Aorta (tissue), 5 donors: Measurements from ENCODE around the gene KMT5C. TPM values are rescaled to one million over a fixed set of nuclear protein-coding genes. Genes with fewer than 3 reads are reported as not detected.

ENCODE experiments used
- ATAC-seq: fragments of 200-7000 bp; cut with Tn5 transposase; one replicate; pipeline ENCODE4 v1.9.1; 2022; ENCODE audit warnings: moderate library complexity; ENCODE audit not compliant: low FRiP score
- DNase-seq, 2 donors: peaks; one replicate each; pipeline ENCODE4 v3.0.0-alpha.2; 2020
- H3K27ac ChIP-seq, 2 donors: one replicate each; pipeline ENCODE4 v1.5.1; 2013; ENCODE audit warnings: low read length in 2 of 2, mild to moderate bottlenecking in 2 of 2, moderate library complexity in 2 of 2, control low read depth in 1 of 2, inconsistent platforms in 1 of 2, low read depth in 1 of 2
- H3K27me3 ChIP-seq, 2 donors: one replicate each; pipeline ENCODE4 v1.6.1; 2013; ENCODE audit warnings: control low read depth in 1 of 2, low read length in 1 of 2, mild to moderate bottlenecking in 1 of 2, moderate library complexity in 1 of 2; ENCODE audit not compliant: insufficient read depth in 2 of 2, control insufficient read depth in 1 of 2
- H3K36me3 ChIP-seq, 2 donors: one replicate each; pipeline ENCODE4 v1.6.1; 2013; ENCODE audit warnings: control low read depth in 1 of 2, low read length in 1 of 2, mild to moderate bottlenecking in 1 of 2; ENCODE audit not compliant: insufficient read depth in 2 of 2, control insufficient read depth in 1 of 2
- H3K4me1 ChIP-seq, 2 donors: one replicate each; pipeline ENCODE4 v1.6.1; 2013; ENCODE audit warnings: low read length in 2 of 2, control low read depth in 1 of 2, mild to moderate bottlenecking in 1 of 2, moderate library complexity in 1 of 2; ENCODE audit not compliant: insufficient read depth in 2 of 2, control insufficient read depth in 1 of 2
- H3K4me3 ChIP-seq, 2 donors: one replicate each; pipeline ENCODE4 v1.5.1; 2013; ENCODE audit warnings: low read length in 2 of 2, control low read depth in 1 of 2, mild to moderate bottlenecking in 1 of 2
- H3K9me3 ChIP-seq: one replicate; pipeline ENCODE4 v1.6.1; 2013; ENCODE audit warnings: mild to moderate bottlenecking, low read length; ENCODE audit not compliant: control insufficient read depth
- WGBS, 2 donors: extraction: QIAGEN DNeasy Blood & Tissue Kit; methylation state at CpG; one replicate each; pipeline ENCODE4 v1.1.7; 2013; 5-methylcytosine and 5-hydroxymethylcytosine counted together
- intact Hi-C, 2 donors: fragments of 100-400 bp; cut with DNase I; formaldehyde crosslinking; loops; one replicate each; pipeline versions ENCODE4 v1.14.2 to v1.15.0; 2022
- polyA plus RNA-seq, 2 donors: library from polyadenylated mRNA; stranded (reverse); fragments of 200-250 nt; gene quantifications; one replicate each; pipeline ENCODE4 v1.2.3, GENCODE V29; 2013
- total RNA-seq, 2 donors: library from RNA; stranded (reverse); fragmentation: NEBNext Ultra II Directional; extraction: Animal tissue kit (Norgen Biotek cat#: 25700); gene quantifications; one replicate each; pipeline ENCODE4 v1.2.1, GENCODE V29; 2021
- donor health status: healthy with polysubstance abuse.
- donor health status: Bipolar disorder and iron deficiency.
- donor health status: DM: no; HTN: no; CAD: no.
- donor health status: DM: no; HTN: no; CAD: no.
- donor health status: DM: yes; HTN: yes; CAD: no.

The KMT5C gene
- total and polyA plus RNA-seq, 4 donors: 3.4 to 13.2 (median 8.7) TPM

DNA sequence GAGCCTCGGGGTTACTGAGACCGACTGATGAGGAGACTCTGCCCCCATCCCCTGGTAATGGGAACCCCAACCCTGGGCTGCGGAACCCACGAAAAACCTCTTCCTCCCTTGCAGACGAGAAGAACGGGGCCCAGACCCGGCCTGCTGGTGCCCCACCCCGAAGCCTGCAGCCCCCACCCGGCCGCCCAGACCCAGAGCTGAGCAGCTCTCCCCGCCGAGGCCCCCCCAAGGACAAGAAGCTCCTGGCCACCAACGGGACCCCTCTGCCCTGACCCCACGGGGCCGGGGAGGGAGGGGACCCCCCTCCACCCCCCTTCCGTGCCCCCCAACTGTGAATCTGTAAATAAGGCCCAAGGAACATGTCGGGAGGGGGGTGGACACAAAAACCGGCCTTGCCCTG lies 27.9 kb upstream of the KMT5C start:
- Histone ChIP-seq H3K4me3 (no peak overlapping the region), H3K27me3 (no peaks in the 10 kb centered on the region), H3K4me1 (no peaks in the 10 kb centered on the region), H3K36me3 (no peaks in the 10 kb centered on the region), H3K9me3 (no peaks in the 10 kb centered on the region), H3K27ac (no peak overlapping the region)
- 88 to 94% methylated on average over 18 of the region's 18 CpGs for WGBS, 2 donors
- ATAC-seq (no peak), DNase-seq (no peak)
- intact Hi-C loops: no loop called here

DNA sequence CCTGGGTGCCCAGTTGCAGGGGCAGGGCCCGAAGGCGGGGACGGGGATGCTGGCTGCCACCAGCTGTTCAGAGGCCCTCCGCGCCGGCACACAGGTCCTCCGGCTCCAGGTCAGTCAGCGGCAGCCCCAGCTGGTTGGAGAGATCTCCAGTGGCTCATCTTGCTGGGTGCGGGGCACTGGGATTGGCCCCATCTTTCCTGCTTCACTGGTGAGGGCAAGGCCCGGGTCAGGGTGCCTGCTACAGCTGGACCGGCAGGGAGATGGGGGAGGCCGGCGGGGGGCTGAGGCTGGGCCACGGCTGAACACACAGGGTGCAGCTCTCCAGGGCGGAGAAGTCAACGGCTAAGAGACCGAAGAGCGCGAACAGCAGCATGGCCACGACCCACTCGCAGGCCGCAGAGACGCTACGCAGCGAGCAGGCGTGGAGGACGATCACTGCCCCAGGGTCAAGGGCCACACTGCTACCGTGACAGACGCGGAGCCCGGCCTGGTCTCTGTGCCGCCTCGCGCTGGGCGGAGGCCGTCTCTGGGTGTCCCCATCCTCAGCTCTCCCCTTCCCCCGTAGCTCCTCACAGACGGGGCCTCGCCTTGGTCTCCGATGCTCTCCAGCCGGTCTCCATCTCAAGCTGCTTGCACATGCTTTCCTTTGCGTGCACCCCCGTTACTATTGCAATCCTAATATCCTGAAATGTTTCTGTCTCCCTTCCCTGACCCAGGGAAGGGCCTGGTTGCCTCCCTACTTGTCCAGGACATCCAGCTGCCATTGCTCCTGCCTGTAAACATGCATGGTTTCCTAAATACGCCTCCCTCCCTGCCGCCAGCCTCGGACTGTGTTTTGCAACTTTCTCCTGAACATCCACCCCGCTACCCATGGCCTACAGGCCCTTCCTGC lies 26.8 kb upstream of the KMT5C start:
- Histone ChIP-seq H3K27me3 (no peaks in the 10 kb centered on the region), H3K4me3 (no peak overlapping the region), H3K36me3 (no peaks in the 10 kb centered on the region), H3K9me3 (no peaks in the 10 kb centered on the region), H3K4me1 (no peaks in the 10 kb centered on the region), H3K27ac (no peak overlapping the region)
- WGBS, 2 donors: 85 to 86% methylated on average over 47 of the region's 47 CpGs
- DNase-seq (no peak), ATAC-seq (peak; percentile 24)
- intact Hi-C loops: no loop called here

DNA sequence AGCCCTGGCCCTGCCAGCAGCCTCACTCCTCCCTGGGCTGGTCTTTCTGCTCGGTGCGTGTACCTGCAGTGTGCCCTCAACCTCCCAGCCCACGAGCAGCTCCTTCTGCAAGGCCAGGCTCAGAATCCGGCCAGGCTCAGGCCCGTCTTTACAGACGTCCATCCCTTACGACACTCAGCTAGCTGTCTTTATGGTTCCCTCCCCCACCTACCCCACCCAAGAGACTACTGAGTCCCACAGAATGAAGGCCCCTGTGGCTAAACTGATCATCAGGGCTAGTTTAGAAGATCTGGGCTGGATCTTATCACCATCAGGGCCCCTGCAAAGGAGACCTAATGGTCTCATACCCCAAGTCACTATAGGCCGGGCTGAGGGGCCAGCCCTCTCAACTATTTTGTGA lies 25.3 kb upstream of the KMT5C start:
- no peaks in the 10 kb centered on the region for H3K9me3 ChIP-seq
- no peak overlapping the region for H3K27ac ChIP-seq
- H3K27me3 ChIP-seq: no peaks in the 10 kb centered on the region
- intact Hi-C loops: no loop called here
- 77 to 80% methylated on average over 8 of the region's 8 CpGs for WGBS, 2 donors
- DNase-seq (no peak), ATAC-seq (no peak)
- H3K4me3 ChIP-seq: no peak overlapping the region
- no peaks in the 10 kb centered on the region for H3K36me3 ChIP-seq
- H3K4me1 ChIP-seq: no peaks in the 10 kb centered on the region

DNA sequence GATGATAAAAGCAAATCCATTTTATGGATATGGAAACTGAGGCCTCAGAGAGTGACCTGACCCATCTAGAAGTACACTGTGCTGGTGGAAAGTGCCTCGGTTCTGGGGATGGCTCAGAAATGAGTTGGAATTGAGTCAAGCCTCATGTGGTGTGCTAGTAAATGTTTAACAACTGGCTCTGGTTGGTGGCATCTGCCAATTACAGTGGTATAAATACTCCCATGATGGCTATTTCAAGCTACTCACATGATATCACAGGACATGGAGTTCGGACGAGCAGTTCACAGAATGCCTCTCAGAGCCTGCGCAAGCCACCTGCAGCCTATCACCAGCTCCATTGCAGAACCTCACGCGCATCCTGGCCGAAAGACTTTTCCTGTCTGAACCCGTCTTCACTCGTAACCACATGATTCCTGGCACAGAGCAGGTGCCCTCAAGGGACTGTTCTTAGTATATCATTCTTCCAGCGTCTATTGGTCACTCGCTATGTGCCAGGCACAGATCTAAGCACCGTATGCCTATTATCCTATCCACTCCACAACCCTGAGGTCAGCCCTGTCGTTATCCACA lies 23.6 kb upstream of the KMT5C start:
- Histone ChIP-seq H3K9me3 (no peaks in the 10 kb centered on the region), H3K4me3 (no peak overlapping the region), H3K4me1 (no peaks in the 10 kb centered on the region), H3K27ac (no peak overlapping the region), H3K27me3 (no peaks in the 10 kb centered on the region), H3K36me3 (no peaks in the 10 kb centered on the region)
- WGBS, 2 donors: 86 to 87% methylated on average over 13 of the region's 13 CpGs
- intact Hi-C loops: no loop called here
- ATAC-seq (no peak), DNase-seq (no peak)

DNA sequence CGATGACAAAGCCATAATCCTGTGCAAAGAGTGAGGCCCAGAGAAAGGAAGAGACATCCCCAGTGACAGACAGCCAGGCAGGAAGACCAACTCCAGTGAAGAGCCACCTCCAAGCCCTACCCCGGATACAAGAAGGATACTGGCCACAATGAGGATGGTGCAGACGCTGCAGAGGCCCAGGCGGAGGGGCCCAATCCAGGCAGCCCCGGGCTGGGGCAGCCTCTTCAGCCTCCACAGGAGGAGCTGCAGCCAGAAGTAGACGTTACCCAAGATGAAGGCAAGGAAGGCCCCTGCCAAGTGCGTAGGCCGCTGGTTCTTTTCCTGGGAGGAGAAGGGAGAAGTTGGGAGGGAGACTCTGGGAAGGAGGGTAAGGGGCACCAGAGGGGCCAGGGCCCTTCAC lies 23.0 kb upstream of the KMT5C start:
- Histone ChIP-seq H3K27me3 (no peaks in the 10 kb centered on the region), H3K9me3 (no peaks in the 10 kb centered on the region), H3K4me3 (no peak overlapping the region), H3K36me3 (no peaks in the 10 kb centered on the region), H3K27ac (no peak overlapping the region), H3K4me1 (no peaks in the 10 kb centered on the region)
- no peak for ATAC-seq
- intact Hi-C loops: no loop called here
- 81 to 82% methylated on average over 8 of the region's 8 CpGs for WGBS, 2 donors
- no peak for DNase-seq

DNA sequence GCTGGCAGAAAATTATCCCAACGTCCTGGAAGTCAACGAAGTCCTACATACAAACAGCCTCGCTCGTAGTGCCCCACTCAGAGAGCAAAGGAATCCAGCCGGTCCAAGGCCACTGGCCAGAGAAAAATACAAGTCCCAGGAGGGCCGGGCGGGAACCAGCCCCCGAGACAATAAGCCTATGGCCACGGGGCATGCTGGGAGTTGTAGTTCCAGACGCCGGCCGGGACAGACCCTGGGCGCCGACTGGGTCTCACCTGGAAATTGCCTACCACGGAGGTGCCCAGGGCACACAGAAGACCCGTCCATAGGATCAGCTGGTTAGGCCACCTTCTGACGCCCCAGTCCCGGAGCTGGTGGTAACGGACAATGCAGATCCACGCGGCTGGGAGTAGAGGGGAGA lies 19.9 kb upstream of the KMT5C start:
- Histone ChIP-seq H3K36me3 (no peaks in the 10 kb centered on the region), H3K9me3 (no peaks in the 10 kb centered on the region), H3K4me3 (no peak overlapping the region), H3K4me1 (no peaks in the 10 kb centered on the region), H3K27ac (no peak overlapping the region), H3K27me3 (no peaks in the 10 kb centered on the region)
- intact Hi-C loops: no loop called here
- DNase-seq (no peak), ATAC-seq (peak; percentile 66)
- WGBS, 2 donors: 8 to 10% methylated on average over 21 of the region's 21 CpGs

DNA sequence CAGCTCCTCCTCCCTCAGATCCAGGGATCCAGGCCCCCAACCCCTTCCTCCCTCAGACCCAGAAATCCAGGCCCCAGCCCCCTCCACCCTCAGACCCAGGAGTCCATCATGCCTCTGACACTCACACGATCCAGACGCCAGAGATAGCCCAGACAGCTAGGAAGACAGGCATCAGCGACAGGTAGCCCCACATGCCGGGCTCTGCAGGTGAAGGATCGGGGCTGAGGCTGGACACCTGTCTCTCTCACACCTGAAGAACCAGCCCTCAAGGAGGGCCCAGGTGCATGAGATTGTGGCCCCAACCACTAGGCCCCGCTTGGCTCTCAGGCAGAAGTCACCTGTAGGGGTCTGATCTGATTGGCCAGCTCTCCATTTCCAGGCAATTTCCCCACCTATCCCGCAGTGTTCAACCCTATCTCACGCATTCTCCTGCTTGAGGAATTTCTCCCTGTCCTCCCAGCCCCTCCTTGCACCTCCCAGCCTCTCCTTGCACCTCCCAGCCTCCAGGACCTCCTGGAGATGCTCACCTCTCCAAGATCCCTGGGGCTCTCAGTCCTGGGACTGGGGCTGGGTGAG lies 18.7 kb upstream of the KMT5C start:
- WGBS, 2 donors: 87 to 88% methylated on average over 8 of the region's 8 CpGs

DNA sequence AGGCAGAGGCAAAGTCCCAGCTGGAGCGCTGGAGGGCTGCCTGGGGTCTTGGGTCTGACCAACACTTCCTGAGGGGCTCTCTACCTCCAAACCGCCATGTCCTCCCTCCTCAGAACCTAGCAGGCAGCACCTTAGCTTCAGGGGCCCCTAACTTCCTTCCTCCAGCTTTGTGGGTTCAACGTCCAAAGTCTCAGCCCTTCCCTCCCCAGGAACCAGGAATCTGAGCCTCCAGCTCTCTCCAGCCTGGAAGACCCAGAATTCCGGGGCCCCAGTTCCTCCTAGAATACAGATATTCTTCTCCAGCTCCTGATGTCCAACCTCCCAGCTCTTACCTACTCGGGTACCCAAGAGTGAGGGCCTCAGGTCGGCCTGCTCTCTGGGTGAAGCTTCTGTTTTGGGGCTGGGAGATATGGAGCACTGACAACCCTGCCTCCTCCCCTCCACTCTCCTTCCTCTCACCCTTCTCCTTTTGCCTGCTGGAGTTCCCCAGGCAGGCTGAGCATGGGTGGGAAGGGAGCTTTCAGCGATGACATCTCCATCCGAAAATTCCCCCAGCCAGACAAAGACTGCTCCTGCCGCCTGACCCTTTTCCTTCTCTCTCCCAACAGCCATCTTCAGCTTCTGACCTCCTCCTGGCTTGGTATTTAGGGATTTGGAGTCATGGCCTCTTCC lies 18.1 kb upstream of the KMT5C start:
- no peaks in the 10 kb centered on the region for H3K4me1 ChIP-seq
- ATAC-seq (no peak), DNase-seq (no peak)
- H3K4me3 ChIP-seq: no peak overlapping the region
- intact Hi-C loops: no loop called here
- no peaks in the 10 kb centered on the region for H3K27me3 ChIP-seq
- no peaks in the 10 kb centered on the region for H3K36me3 ChIP-seq
- no peak overlapping the region for H3K27ac ChIP-seq
- H3K9me3 ChIP-seq: no peaks in the 10 kb centered on the region
- WGBS, 2 donors: 84 to 87% methylated on average over 9 of the region's 9 CpGs

More for the DNA sequence above, 18.7 kb upstream of the KMT5C start:
- Histone ChIP-seq H3K4me3 (no peak overlapping the region), H3K27me3 (no peaks in the 10 kb centered on the region), H3K4me1 (no peaks in the 10 kb centered on the region), H3K36me3 (no peaks in the 10 kb centered on the region), H3K9me3 (no peaks in the 10 kb centered on the region), H3K27ac (no peak overlapping the region)
- DNase-seq (no peak), ATAC-seq (no peak)
- intact Hi-C loops: no loop called here
